ENCODE results near the gene COLEC11. TPM values are rescaled to one million over a fixed set of nuclear protein-coding genes. Genes with fewer than 3 reads are reported as not detected.

Gene COLEC11
- total and polyA plus RNA-seq, 2 of the 13 experiments (the other 11 are each of a cell fraction or from before 2014, with no cell fraction given), result 1.5 to 3.0 TPM

DNA sequence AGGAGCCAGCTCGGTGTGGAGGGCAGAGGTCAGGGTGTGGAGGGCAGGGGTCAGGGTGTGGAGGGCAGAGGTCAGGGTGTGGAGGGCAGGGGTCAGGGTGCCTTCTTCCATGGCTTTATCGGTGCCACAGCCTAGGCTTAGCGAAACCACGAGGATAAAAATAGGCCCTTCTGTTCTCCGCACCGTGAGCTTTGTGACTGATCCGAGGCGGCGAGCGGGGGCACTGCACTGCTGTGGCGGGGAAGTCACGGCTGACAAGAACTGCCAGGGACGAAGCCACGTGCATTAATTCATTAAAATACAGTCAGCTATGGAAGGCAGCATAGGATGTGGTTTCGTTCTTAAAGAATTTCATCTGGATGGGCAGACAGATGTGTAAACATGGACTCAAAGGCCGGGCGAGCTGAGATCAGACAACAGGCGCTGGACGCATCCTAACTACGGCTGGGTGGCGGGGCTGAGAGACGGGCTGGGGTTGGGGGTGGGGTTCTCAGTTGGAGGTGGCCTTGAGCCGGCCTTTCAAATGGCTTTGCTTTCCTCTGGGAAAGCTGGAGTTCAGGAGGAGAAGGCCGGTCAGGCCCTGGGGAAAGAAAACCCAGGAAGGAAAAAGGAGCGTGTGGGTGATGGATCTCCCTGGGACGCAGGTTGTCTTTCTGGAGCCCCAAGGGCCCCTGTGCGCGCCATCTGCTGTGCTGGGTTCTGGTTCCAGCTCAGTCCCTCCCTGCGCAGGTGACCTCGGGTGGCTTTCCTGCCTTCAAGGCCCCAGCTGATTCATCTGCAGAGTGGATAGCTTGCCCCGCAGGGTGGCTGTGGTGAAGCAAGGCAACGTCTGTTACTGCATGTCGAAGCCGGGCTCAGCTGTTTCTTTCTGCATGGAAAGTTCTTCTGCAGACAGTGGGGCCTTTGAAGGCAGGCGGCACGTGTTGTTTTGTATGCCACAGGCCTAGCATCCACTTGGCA lies 62.1 kb downstream of the COLEC11 start (continued):
- no peak for TF ChIP-seq BRCA1 (CRISPR knock-in tag; IDR thresholded peaks at IDR 0.05)
- TF ChIP-seq, protein P1, sequence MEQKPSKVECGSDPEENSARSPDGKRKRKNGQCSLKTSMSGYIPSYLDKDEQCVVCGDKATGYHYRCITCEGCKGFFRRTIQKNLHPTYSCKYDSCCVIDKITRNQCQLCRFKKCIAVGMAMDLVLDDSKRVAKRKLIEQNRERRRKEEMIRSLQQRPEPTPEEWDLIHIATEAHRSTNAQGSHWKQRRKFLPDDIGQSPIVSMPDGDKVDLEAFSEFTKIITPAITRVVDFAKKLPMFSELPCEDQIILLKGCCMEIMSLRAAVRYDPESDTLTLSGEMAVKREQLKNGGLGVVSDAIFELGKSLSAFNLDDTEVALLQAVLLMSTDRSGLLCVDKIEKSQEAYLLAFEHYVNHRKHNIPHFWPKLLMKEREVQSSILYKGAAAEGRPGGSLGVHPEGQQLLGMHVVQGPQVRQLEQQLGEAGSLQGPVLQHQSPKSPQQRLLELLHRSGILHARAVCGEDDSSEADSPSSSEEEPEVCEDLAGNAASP (CRISPR knock-in tag; IDR thresholded peaks at IDR 0.05; ENCODE audit: borderline replicate concordance), result peak; percentile 48; the same call in 1 of the 2 replicates
- TF ChIP-seq CREM (IDR thresholded peaks at IDR 0.05), result no peak
- TF ChIP-seq CREM (CRISPR knock-in tag; IDR thresholded peaks at IDR 0.05), result no peak
- no peak for TF ChIP-seq ZFAT (CRISPR knock-in tag; conservative IDR thresholded peaks at IDR 0.05)
- no peak; the same call in 1 of the 2 replicates for TF ChIP-seq ZNF564 (CRISPR knock-in tag; IDR thresholded peaks at IDR 0.05)
- TF ChIP-seq NONO (IDR thresholded peaks at IDR 0.05), result no peak
- TF ChIP-seq NONO (CRISPR knock-in tag; conservative IDR thresholded peaks at IDR 0.05), result no peak; the same call in 1 of the 2 replicates
- TF ChIP-seq, protein P2, sequence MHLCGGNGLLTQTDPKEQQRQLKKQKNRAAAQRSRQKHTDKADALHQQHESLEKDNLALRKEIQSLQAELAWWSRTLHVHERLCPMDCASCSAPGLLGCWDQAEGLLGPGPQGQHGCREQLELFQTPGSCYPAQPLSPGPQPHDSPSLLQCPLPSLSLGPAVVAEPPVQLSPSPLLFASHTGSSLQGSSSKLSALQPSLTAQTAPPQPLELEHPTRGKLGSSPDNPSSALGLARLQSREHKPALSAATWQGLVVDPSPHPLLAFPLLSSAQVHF (CRISPR knock-in tag; IDR thresholded peaks at IDR 0.05), result no peak
- no peak for TF ChIP-seq IKZF4 (CRISPR knock-in tag; IDR thresholded peaks at IDR 0.05; ENCODE audit: borderline replicate concordance, low read depth, not compliant biosample characterization)
- TF ChIP-seq, protein P3, sequence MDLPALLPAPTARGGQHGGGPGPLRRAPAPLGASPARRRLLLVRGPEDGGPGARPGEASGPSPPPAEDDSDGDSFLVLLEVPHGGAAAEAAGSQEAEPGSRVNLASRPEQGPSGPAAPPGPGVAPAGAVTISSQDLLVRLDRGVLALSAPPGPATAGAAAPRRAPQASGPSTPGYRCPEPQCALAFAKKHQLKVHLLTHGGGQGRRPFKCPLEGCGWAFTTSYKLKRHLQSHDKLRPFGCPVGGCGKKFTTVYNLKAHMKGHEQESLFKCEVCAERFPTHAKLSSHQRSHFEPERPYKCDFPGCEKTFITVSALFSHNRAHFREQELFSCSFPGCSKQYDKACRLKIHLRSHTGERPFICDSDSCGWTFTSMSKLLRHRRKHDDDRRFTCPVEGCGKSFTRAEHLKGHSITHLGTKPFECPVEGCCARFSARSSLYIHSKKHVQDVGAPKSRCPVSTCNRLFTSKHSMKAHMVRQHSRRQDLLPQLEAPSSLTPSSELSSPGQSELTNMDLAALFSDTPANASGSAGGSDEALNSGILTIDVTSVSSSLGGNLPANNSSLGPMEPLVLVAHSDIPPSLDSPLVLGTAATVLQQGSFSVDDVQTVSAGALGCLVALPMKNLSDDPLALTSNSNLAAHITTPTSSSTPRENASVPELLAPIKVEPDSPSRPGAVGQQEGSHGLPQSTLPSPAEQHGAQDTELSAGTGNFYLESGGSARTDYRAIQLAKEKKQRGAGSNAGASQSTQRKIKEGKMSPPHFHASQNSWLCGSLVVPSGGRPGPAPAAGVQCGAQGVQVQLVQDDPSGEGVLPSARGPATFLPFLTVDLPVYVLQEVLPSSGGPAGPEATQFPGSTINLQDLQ (CRISPR knock-in tag; IDR thresholded peaks at IDR 0.05), result no peak
- TF ChIP-seq SMAD1 (CRISPR knock-in tag; IDR thresholded peaks at IDR 0.05; ENCODE audit: borderline replicate concordance, low read depth), result no peak
- TF ChIP-seq, protein P4, sequence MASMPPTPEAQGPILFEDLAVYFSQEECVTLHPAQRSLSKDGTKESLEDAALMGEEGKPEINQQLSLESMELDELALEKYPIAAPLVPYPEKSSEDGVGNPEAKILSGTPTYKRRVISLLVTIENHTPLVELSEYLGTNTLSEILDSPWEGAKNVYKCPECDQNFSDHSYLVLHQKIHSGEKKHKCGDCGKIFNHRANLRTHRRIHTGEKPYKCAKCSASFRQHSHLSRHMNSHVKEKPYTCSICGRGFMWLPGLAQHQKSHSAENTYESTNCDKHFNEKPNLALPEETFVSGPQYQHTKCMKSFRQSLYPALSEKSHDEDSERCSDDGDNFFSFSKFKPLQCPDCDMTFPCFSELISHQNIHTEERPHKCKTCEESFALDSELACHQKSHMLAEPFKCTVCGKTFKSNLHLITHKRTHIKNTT (CRISPR knock-in tag; IDR thresholded peaks at IDR 0.05), result no peak
- TF ChIP-seq ZNF441 (CRISPR knock-in tag; IDR thresholded peaks at IDR 0.05; ENCODE audit: borderline replicate concordance), result no peak
- TF ChIP-seq TCF7L2 (IDR thresholded peaks at IDR 0.05; ENCODE audit: low read depth, low read length), result no peak
- peak; percentile 61; the same call in 1 of the 2 replicates for TF ChIP-seq KDM2A (CRISPR knock-in tag; IDR thresholded peaks at IDR 0.05; ENCODE audit: borderline replicate concordance, low read depth)
- TF ChIP-seq NFIC (IDR thresholded peaks at IDR 0.05; ENCODE audit: low read length), result no peak
- TF ChIP-seq ZNF543 (CRISPR knock-in tag; IDR thresholded peaks at IDR 0.05), result no peak
- TF ChIP-seq RFX3 (CRISPR knock-in tag; IDR thresholded peaks at IDR 0.05), result no peak
- TF ChIP-seq ZBTB38 (CRISPR knock-in tag; IDR thresholded peaks at IDR 0.05), result peak; percentile 14; the same call in 1 of the 2 replicates
- no peak for TF ChIP-seq ZFP82 (CRISPR knock-in tag; IDR thresholded peaks at IDR 0.05; ENCODE audit: borderline replicate concordance)
- no peak for TF ChIP-seq ZNF629 (CRISPR knock-in tag; conservative IDR thresholded peaks at IDR 0.05)
